Retinal pigment epithelial cell (primary cell): ENCODE data around the gene TATDN2.
"Not testable (repeated sequence)": the region's sequence is repeated elsewhere in the genome, so short reads cannot be mapped to it uniquely, and the experiment has no call there.

Experiments
- DNase-seq: peaks from one replicate; pipeline ENCODE4 v3.0.0-alpha.2; 2010; ENCODE audit warnings: low read depth
- H3K4me3 ChIP-seq: 2 replicates; pipeline ENCODE4 v1.5.1; 2011; ENCODE audit warnings: mild to moderate bottlenecking, low read length, control low read depth, moderate library complexity
- TF ChIP-seq, protein P1 (sequence below): conservative IDR thresholded peaks from 2 replicates; pipeline ENCODE4 v1.5.1; 2011; ENCODE audit warnings: low read depth, low read length, control low read depth, inconsistent platforms

Gene TATDN2

GRCh38 chr3:10260211-10260701 is 12.0 kb downstream of the TATDN2 start:
- H3K4me3 ChIP-seq, result no peak overlapping the region
- TF ChIP-seq, protein P1, sequence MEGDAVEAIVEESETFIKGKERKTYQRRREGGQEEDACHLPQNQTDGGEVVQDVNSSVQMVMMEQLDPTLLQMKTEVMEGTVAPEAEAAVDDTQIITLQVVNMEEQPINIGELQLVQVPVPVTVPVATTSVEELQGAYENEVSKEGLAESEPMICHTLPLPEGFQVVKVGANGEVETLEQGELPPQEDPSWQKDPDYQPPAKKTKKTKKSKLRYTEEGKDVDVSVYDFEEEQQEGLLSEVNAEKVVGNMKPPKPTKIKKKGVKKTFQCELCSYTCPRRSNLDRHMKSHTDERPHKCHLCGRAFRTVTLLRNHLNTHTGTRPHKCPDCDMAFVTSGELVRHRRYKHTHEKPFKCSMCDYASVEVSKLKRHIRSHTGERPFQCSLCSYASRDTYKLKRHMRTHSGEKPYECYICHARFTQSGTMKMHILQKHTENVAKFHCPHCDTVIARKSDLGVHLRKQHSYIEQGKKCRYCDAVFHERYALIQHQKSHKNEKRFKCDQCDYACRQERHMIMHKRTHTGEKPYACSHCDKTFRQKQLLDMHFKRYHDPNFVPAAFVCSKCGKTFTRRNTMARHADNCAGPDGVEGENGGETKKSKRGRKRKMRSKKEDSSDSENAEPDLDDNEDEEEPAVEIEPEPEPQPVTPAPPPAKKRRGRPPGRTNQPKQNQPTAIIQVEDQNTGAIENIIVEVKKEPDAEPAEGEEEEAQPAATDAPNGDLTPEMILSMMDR, result no peak
- no peak for DNase-seq

- H3K4me3 ChIP-seq, result no peak overlapping the region
- no peak for DNase-seq
- TF ChIP-seq, protein P1, result no peak
These were observed 13.8 kb downstream of the TATDN2 start for GRCh38 chr3:10262027-10262426.

GRCh38 chr3:10263646-10264363 is 15.5 kb downstream of the TATDN2 start:
- TF ChIP-seq, protein P1, result peak; percentile 62
- no peak for DNase-seq
- no peak overlapping the region for H3K4me3 ChIP-seq

GRCh38 chr3:10265833-10266232 is 17.6 kb downstream of the TATDN2 start:
- no peak for DNase-seq
- TF ChIP-seq, protein P1, result no peak
- H3K4me3 ChIP-seq, result no peak overlapping the region

GRCh38 chr3:10266936-10267335 is 18.7 kb downstream of the TATDN2 start:
- DNase-seq, H3K4me3 ChIP-seq: not testable (repeated sequence)

DNA sequence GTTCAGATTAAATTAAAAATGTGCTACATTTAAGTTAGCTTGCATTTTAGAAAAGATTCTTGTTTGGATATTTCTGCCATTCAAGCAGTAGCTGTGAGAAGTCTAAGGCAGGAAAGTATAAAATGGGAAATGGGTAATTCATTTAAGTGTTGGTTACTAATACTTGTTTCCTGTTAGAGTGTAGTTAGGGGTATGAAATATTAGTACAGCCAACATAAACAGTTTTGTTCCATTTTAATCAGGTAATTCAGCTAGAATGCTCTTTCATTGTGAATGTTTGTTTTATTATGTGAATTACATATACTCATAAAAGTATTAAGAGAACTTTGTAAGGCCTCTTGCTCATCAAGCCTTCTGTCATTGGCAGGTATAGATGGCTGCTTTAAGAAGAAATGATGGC is 19.9 kb downstream of the TATDN2 start:
- DNase-seq, result no peak

DNA sequence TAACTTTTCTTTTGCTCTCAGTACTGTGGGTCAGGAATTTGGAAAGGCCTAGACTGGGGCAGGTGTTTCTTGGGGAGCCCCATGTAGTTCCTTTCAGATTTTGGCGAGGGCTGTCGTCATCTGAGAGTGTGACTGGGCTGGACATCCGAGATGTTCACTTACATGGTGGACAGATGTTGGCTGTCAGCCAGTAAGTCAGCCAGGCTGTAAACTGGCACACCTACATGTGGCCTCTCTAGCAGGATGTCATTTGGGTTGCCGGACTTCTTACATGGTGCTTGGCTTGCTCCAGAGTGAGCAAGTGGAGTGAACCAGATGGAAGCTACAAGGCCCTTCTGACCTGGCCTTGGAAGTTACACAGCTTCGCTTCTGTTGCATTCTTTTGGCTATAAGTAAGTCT is 20.7 kb downstream of the TATDN2 start:
- DNase-seq, result no peak
- TF ChIP-seq, protein P1, result no peak
- H3K4me3 ChIP-seq, result no peak overlapping the region

More for the DNA sequence above, 19.9 kb downstream of the TATDN2 start:
- H3K4me3 ChIP-seq, result no peak overlapping the region
- TF ChIP-seq, protein P1, result no peak

DNA sequence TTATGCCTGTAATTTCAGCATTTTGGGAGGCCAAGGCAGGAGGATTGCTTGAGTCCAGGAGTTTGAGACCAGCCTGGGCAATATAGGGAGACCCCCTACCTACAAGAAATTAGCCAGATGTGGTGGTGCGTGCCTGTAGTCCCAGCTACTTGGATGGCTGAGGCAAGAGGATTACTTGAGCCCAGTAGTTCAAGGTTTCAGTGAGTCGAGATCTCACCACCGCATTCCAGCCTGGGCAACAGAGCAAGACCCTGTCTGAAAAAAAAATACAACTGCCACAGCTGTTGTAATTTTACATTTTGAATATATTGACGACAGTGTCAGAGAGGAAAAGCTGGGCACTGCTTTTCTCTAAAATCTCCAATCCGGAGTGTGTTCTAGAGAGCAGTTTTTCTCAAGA is 21.2 kb downstream of the TATDN2 start:
- DNase-seq, result no peak
- TF ChIP-seq, protein P1, result no peak
- H3K4me3 ChIP-seq, result no peak overlapping the region

DNA sequence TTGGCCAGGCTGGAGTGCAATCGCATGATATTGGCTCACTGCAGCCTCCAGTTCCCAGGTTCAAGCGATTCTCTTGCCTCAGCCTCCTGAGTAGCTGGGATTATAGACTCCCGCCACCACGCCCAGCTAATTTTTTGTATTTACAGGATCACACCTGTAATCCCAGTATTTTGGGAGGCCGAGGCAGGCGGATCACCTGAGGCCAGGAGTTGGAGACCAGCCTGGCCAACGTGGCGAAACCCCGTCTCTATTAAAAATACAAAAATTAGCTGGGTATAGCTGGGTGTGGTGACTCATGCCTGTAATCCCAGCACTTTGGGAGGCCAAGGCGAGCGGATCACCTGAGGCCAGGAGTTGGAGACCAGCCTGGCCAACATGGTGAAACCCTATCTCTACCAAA is 24.2 kb downstream of the TATDN2 start:
- H3K4me3 ChIP-seq, DNase-seq: not testable (repeated sequence)
